Measurements from ENCODE around the gene COL5A1. TPM values are rescaled to one million over a fixed set of nuclear protein-coding genes. Genes with fewer than 3 reads are reported as not detected.

Gene COL5A1
- total RNA-seq, 1 experiment from 2014 or later, result 10.6 TPM

- Histone ChIP-seq H2AFZ (ENCODE audit: low read length) (no peak overlapping the region), H3K9ac (ENCODE audit: low read length) (no peak overlapping the region), H3K4me3 (ENCODE audit: low read length) (no peak overlapping the region), H3K27me3 (ENCODE audit: low read length) (0 out of 2 replicates have a peak, but pooled peaks cover 9% of the 10 kb centered on the region), H3K79me2 (ENCODE audit: low read length) (no peaks in the 10 kb centered on the region), H3K9me2 (replicated peaks; ENCODE audit: low read length) (no peaks in the 10 kb centered on the region), H3K4me1 (ENCODE audit: insufficient read depth, low read length) (no peaks in the 10 kb centered on the region), H3K9me3 (ENCODE audit: low read length) (no peaks in the 10 kb centered on the region), H3K4me2 (ENCODE audit: low read length) (no peak overlapping the region), H3F3A (ENCODE audit: low read length, unreplicated experiment) (no peaks in the 10 kb centered on the region), H3K36me3 (ENCODE audit: low read depth, low read length) (no peaks in the 10 kb centered on the region), H3K27ac (ENCODE audit: low read length) (no peak overlapping the region), H4K20me1 (ENCODE audit: low read length) (no peaks in the 10 kb centered on the region)
- ATAC-seq (no peak), DNase-seq (no peak)
- TF ChIP-seq EZH2phosphoT487 (IDR thresholded peaks at IDR 0.05; ENCODE audit: borderline replicate concordance, low read length), result no peak
- no peak for TF ChIP-seq EZH2 (IDR thresholded peaks at IDR 0.05; ENCODE audit: low read length, unreplicated experiment)
- no peak for TF ChIP-seq CTCF (conservative IDR thresholded peaks at IDR 0.05; ENCODE audit: low read depth, low read length)
- intact Hi-C loops (cut with micrococcal nuclease), result no loop called here
- ChIA-PET POLR2A (ENCODE audit: unreplicated experiment) (no interaction called here), CTCF (no interaction called here)
- BruUV-seq (replicated peaks), result no TSS peak
Measured at GRCh38 chr9:134887219-134887618, 245.6 kb downstream of the COL5A1 start.

- Histone ChIP-seq H3K9me2 (replicated peaks; ENCODE audit: low read length) (no peaks in the 10 kb centered on the region), H3K4me3 (ENCODE audit: low read length) (no peak overlapping the region), H3K79me2 (ENCODE audit: low read length) (no peaks in the 10 kb centered on the region), H4K20me1 (ENCODE audit: low read length) (no peaks in the 10 kb centered on the region), H2AFZ (ENCODE audit: low read length) (no peak overlapping the region), H3K27ac (ENCODE audit: low read length) (no peak overlapping the region), H3K27me3 (ENCODE audit: low read length) (0 out of 2 replicates have a peak, but pooled peaks cover 9% of the 10 kb centered on the region), H3K9me3 (ENCODE audit: low read length) (no peaks in the 10 kb centered on the region), H3K9ac (ENCODE audit: low read length) (no peak overlapping the region), H3F3A (ENCODE audit: low read length, unreplicated experiment) (no peaks in the 10 kb centered on the region), H3K4me1 (ENCODE audit: insufficient read depth, low read length) (no peaks in the 10 kb centered on the region), H3K36me3 (ENCODE audit: low read depth, low read length) (no peaks in the 10 kb centered on the region), H3K4me2 (ENCODE audit: low read length) (no peak overlapping the region)
- DNase-seq (no peak), ATAC-seq (no peak)
- POLR2A ChIA-PET (ENCODE audit: unreplicated experiment), result no interaction called here
- intact Hi-C loops (cut with micrococcal nuclease), result no loop called here
- TF ChIP-seq CTCF (conservative IDR thresholded peaks at IDR 0.05; ENCODE audit: low read depth, low read length), result no peak
- no peak for TF ChIP-seq EZH2 (IDR thresholded peaks at IDR 0.05; ENCODE audit: low read length, unreplicated experiment)
- TF ChIP-seq EZH2phosphoT487 (IDR thresholded peaks at IDR 0.05; ENCODE audit: borderline replicate concordance, low read length), result no peak
- no TSS peak for BruUV-seq (replicated peaks)
- CTCF ChIA-PET, result no interaction called here
Measured at GRCh38 chr9:134887686-134888602, 246.3 kb downstream of the COL5A1 start.

DNA sequence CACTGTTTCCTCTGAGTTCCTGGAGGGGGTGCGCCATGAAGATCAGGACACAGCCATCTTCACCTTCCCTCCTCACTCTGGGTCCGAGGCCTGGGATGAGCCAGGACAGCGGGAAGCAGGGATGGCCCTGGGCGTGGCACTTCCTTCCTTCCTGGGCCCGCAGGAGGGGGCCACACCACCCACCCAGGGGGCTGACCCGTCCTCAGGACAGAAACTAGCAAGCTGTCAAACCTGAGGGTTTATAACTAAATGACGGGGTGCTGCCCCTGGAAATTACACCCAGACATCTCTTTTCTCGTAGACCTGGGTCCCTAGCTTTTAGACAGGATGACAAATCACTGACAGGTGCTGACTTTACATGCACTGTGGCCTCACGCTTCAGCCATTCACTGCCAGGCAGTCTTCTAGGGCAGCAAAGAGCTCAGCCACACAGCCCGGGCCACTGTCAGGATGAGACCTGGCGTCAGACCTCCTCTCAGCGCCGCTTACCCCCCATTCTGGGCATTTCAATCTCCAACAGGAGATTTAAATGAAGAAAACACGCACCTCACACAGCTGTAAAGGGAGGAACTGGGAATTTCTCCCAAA, 247.1 kb downstream of the COL5A1 start:
- 0 out of 2 replicates have a peak, but pooled peaks cover 9% of the 10 kb centered on the region for H3K27me3 ChIP-seq (ENCODE audit: low read length)
- TF ChIP-seq EZH2 (IDR thresholded peaks at IDR 0.05; ENCODE audit: low read length, unreplicated experiment) (no peak), CTCF (conservative IDR thresholded peaks at IDR 0.05; ENCODE audit: low read depth, low read length) (no peak), EZH2phosphoT487 (IDR thresholded peaks at IDR 0.05; ENCODE audit: borderline replicate concordance, low read length) (no peak)
- H3K4me2 ChIP-seq (ENCODE audit: low read length), result no peak overlapping the region
- no peak overlapping the region for H3K9ac ChIP-seq (ENCODE audit: low read length)
- no TSS peak for BruUV-seq (replicated peaks)
- no peak overlapping the region for H3K27ac ChIP-seq (ENCODE audit: low read length)
- ChIA-PET POLR2A (ENCODE audit: unreplicated experiment) (no interaction called here), CTCF (no interaction called here)
- H3K4me1 ChIP-seq (ENCODE audit: insufficient read depth, low read length), result no peaks in the 10 kb centered on the region
- DNase-seq (no peak), ATAC-seq (no peak)
- no peaks in the 10 kb centered on the region for H3K36me3 ChIP-seq (ENCODE audit: low read depth, low read length)
- intact Hi-C loops (cut with micrococcal nuclease), result no loop called here
- no peaks in the 10 kb centered on the region for H4K20me1 ChIP-seq (ENCODE audit: low read length)
- no peak overlapping the region for H2AFZ ChIP-seq (ENCODE audit: low read length)
- H3F3A ChIP-seq (ENCODE audit: low read length, unreplicated experiment), result no peaks in the 10 kb centered on the region
- H3K9me2 ChIP-seq (replicated peaks; ENCODE audit: low read length), result no peaks in the 10 kb centered on the region
- no peaks in the 10 kb centered on the region for H3K79me2 ChIP-seq (ENCODE audit: low read length)
- H3K4me3 ChIP-seq (ENCODE audit: low read length), result no peak overlapping the region
- no peaks in the 10 kb centered on the region for H3K9me3 ChIP-seq (ENCODE audit: low read length)
